CD4-positive, alpha-beta T cell treated with Interleukin-17A for 4 hours (primary cell): Measurements from ENCODE around the gene CTSA.

Experiments used
- DNase-seq: peaks from one replicate; pipeline ENCODE4 v3.0.0-alpha.2; 2020; ENCODE audit warnings: mixed read lengths

Gene CTSA

DNA sequence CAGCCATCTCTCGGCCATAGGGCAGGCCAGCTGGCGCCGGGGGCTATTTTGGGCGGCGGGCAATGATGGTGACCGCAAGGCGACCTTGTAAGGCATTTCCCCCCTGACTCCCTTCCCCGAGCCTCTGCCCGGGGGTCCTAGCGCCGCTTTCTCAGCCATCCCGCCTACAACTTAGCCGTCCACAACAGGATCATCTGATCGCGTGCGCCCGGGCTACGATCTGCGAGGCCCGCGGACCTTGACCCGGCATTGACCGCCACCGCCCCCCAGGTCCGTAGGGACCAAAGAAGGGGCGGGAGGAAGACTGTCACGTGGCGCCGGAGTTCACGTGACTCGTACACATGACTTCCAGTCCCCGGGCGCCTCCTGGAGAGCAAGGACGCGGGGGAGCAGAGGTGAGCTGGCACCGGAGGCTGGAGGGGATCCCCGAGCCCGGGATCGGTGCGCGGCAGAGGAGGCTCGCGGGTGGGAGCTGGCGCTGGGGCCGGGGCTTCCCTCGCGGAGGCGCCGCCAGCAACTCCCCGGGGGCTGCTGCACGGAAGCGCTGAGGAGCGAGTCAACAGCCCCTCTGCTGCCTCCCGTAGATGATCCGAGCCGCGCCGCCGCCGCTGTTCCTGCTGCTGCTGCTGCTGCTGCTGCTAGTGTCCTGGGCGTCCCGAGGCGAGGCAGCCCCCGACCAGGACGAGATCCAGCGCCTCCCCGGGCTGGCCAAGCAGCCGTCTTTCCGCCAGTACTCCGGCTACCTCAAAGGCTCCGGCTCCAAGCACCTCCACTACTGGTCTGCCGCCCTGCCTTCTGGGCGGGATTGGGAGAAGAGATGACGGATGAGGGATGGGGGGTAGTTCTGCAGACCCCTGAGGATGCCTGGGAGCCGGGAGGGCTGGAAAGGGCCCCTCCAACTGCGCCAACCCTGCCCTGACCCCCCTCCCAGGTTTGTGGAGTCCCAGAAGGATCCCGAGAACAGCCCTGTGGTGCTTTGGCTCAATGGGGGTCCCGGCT lies at the start of gene CTSA, which contains the start of gene NEURL2:
TSS of gene CTSA (plus strand) at position 351 of the 999 bp plus-strand sequence. CDS start at position 585, 234 bp downstream.
TSS of gene NEURL2 (minus strand) at position 224 of the 999 bp plus-strand sequence. CDS start at position 7, 217 bp downstream.
- DNase-seq, result peak; percentile 86

DNA sequence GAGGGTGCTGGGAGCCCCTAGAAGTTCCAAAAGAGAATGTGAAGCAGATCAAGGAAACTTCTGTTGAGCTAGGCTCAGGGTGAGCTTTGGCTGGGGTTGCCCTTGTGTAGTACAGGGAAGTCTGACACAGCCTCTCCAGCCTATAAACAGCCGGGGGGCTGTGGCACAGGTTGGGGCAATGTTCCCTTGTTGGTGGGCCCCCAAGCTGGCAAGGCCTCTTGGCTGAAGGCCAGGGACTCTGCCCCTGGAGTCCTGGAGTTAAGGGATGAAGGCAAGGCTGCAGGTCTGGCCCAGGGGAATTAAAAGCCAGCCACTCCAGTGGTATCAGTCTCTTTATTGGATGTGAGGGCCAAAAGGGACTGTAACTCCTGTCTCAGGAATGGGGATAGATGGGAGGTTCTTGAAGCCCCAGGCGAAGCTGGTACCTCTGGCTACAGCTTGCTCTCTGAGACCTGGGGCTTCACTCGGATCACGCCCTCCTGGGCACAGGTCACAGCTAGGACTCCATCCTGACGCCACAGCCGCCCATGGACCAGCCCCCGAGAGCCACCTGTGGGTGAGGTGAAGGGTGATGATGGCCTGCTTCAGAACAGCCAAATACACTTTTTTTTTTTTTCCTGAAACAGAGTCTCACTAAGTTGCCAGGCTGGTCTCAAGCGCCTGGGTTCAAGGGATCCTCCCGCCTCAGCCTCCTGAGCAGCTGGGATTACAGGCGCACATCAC lies 49.6 kb upstream of the CTSA start:
- DNase-seq, result no peak

DNA sequence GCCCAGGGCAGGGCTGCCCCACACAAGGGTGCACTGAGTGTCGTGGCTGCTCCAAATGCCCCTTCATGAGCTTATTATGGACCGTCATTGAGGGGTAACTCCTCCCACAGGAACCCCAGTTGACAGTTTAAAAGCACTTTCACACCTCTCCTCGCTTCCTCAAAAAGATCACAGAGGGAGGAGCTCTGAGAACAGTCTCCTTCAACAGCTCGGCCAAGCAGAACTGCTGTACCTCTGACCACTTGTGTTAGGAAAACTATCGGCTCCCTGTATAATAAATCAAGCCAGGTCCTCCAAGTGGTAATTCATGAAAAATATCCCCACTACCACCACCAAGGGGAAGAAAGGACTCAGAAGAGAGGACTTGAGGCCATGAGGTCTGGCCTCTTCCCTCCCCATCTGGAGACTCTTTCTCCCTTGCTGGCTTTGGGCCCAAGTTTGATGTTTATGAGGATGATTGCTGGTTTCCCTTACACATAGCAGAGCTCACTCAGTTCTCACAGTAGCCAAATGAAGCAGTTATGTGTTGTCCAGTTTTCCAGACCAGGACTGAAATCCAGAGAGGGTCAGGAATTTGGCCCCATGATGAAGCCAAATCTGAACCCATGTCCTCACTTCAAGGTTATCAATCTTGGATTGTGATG lies 48.8 kb upstream of the CTSA start:
- no peak for DNase-seq

DNA sequence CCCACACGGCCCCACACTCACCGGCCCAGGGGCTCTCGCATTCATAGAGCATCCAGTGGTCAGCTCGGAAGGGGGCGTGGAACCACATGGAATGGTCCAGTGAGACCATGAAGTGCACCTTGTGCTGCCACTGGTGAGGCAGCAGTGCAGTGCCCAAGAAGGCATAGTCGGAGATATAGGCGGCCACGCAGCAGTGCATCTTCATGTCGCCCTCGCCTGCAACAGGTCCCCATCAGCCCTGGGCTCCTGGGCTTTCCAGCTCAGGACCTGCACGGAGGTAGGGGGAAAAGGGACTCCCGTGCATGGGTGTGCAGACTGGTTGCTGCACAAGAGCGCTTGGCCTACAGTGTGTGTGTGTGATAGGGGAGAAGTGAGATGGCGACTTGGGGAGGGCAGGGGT lies 47.6 kb upstream of the CTSA start:
- no peak for DNase-seq

DNA sequence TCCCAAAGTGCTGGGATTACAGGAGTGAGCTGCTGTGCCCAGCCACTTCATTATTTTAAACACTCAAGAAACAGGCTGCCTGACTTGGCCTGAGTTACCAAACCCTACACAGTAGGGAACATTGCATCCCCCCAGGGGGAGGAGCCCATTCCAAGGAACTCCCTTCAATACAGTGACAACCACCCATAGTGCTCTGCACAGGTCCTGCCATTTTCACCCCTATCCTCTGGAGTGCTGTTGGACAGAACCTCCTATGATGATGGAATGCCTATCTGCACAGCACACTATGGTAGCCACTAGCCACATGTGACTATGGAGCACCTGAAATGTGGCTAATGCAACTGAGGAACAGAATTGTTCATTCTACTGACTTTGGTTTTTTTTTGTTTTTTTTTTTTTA lies 45.7 kb upstream of the CTSA start:
- no peak for DNase-seq

DNA sequence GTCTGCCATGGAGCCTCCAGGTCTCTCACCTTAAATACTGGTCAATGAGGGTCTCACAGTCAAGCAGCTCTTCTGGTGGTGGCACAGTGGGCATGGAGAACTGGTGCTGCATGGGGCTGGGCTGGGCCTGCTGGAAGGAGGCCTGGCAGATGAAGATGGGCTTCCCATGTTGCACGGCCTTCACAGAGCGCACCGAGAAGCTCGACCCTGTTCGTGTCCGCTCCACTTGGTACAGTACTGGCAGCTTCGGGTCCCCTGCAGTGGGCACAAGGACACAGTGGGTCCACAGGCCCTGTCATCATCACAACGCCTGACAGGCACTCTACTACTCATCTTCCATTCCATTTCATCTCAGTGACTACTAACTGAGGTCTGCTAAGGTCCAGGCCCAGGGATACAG lies 42.7 kb upstream of the CTSA start:
- no peak for DNase-seq

GRCh38 chr20:45848969-45849582 lies 42.1 kb upstream of the CTSA start:
- DNase-seq, result no peak

DNA sequence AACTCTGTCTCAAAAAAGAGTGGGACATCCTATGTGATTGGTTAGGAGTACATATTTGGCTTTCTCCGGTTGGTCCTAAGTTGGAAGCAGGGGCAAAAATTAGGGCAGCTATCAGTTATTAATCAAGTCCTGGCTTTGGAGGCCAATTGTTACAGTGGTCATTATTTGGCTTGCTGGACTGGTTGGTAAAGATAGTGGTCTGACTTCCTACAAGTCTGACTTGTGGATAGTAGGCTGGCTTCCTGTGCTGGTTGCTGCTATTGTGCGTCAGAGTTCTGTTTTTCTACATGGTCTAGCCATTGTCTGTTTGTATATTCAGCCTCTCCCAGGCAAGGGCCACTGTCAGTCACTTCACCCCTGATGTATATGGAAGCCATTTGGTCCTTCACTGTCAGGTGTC lies 40.9 kb upstream of the CTSA start:
- DNase-seq, result no peak

DNA sequence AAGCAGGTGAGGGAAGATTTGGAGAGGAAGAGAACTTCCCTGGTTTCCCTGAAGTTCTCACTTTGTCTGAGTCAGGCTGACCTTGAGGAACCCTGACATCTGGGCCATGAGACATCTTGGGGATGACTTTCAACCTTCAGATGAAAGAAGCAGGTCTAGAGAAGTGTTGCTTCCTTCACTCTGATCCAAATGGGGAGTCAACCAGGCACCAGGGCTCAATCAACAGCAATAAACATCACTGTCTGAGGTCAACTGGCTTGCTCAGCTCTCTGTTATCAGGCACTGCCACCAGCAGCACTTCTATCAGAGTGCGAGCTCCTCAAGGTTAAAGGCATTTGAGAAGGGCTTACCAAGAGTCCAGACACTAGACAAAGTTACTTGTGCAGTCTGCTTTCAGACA lies 40.2 kb upstream of the CTSA start:
- no peak for DNase-seq

DNA sequence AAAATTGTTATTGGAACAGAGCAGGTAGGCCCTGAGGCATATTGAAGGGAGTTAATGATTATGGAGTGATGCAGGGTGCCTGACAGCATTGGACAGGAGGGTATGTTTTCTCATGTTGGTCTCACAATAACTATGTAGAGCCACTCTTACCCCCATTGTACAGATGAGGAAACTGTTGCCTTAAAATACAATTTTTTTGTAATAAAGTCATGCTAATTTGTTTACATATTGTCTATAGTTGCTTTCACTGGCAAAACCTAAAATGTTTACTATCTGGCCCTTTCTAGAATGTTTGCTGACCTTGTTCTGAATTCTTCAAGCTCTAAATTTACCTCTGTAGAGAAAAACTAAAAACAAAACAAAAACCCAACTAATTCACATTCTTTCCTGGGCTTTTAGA lies 39.6 kb upstream of the CTSA start:
- DNase-seq, result no peak

GRCh38 chr20:45852326-45852725 lies 38.8 kb upstream of the CTSA start:
- DNase-seq, result no peak

GRCh38 chr20:45853484-45853883 lies 37.7 kb upstream of the CTSA start:
- no peak for DNase-seq

DNA sequence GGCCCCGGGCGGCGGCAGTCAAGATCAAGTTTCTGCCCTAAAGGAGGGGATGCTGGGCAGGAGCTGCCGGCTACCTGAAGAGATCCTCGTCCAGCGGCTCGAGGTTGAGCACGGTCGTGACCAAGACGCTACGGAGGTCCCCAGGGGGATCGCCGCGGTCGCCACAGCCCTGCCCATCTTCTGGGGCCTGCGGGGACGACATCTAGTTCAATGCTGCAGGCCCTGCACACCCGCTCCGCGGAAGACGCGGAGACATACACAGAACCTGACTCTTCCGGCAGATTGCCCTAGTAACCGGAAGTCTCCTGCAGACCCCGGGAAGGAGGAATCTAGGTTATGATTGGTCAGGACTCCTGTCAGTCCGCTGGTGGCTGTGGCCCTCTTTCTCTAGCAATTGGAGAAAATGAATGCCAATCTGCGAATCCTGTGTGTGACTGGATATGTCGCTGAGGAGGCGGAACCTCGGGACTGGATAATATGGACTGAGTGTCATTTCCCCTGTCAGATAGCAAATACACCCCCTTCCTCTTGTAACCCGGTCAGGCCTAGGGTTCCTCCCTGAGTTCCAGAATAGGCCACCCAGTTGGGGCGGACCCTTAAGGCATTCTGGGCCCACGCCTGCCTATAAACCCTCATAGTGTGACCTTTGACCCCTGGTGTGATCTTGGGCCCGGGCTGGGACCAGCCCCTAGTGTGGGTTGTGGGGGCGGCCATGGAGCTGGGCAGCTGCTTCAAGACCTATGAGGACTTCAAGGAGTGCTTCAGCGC lies 33.8 kb upstream of the CTSA start, which contains the start of the genes ACOT8 and ZSWIM3:
TSS of gene ACOT8 (minus strand) at position 279 of the 768 bp plus-strand sequence. CDS start at position 202, 77 bp downstream.
TSS of gene ZSWIM3 (plus strand) at position 501 of the 768 bp plus-strand sequence. CDS start at position 713, 212 bp downstream.
- peak; percentile 92 for DNase-seq

DNA sequence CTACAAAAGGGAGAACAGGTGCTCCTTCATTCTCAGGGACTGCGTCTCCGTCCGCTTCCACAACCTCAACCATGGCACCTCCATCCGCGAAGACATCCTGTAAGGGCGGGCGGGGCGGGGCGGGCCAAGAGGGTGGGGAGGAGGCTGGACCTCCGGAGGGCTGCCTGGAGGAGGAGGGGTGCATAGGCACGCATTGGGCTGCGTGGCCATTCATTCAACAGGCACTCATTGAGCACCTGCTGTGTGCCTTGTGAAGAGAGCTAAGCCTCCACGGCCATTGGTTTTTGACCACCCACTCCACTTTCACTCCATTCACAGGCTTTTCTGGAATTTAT lies 33.3 kb upstream of the CTSA start:
- peak; percentile 56 for DNase-seq

GRCh38 chr20:45859916-45860315 lies 31.2 kb upstream of the CTSA start:
- DNase-seq, result no peak

GRCh38 chr20:45860560-45861220 lies 30.4 kb upstream of the CTSA start:
- no peak for DNase-seq

- no peak for DNase-seq
These were observed 29.7 kb upstream of the CTSA start for GRCh38 chr20:45861221-45862075.

- no peak for DNase-seq
These were observed 27.3 kb upstream of the CTSA start for GRCh38 chr20:45863543-45864470.

GRCh38 chr20:45866454-45866853 lies 24.7 kb upstream of the CTSA start:
- DNase-seq, result no peak
